H1 (cell line): Measurements from ENCODE around the gene WWC2. TPM values are rescaled to one million over a fixed set of nuclear protein-coding genes. Genes with fewer than 3 reads are reported as not detected.
A peak's percentile ranks its signal among the peaks of the same experiment; 100 is the strongest.

Experiments used
- CTCF ChIA-PET: fragments of 300-600 bp; sonication (Branson Sonifier 250); formaldehyde crosslinking; loops from one replicate; lab custom pipeline; 2021; ENCODE audit not compliant: partially characterized antibody; lab: Charles Lee
- POLR2A ChIA-PET: fragments of 300-600 bp; sonication (Branson Sonifier 250); formaldehyde crosslinking; loops from one replicate; lab custom pipeline; 2021; ENCODE audit warnings: inconsistent platforms; ENCODE audit not compliant: partially characterized antibody; lab: Charles Lee
- DNase-seq, 2 experiments: peaks; one replicate each; pipeline versions ENCODE4 v3.0.0 to v3.0.0-alpha.2; 2010 to 2022; ENCODE audit warnings: low spot score in 2 of 2, low read depth in 1 of 2, mixed read lengths in 1 of 2
- FAIRE-seq: peaks from 2 replicates; lab custom pipeline; 2011; peaks lifted over from hg19 to GRCh38; lab: Jason Lieb, UNC
- H2AFZ ChIP-seq: 2 replicates; pipeline ENCODE4 v1.8.1; 2012; ENCODE audit warnings: low read length, inconsistent platforms
- H2AK5ac ChIP-seq: 2 replicates; pipeline ENCODE4 v1.6.1; 2013; ENCODE audit warnings: low read depth, low read length
- H2BK120ac ChIP-seq: replicated peaks from 2 replicates; pipeline ENCODE3; 2013; ENCODE audit warnings: low read depth, low read length, inconsistent platforms
- H2BK12ac ChIP-seq: 2 replicates; pipeline ENCODE4 v1.6.1; 2013; ENCODE audit warnings: low read depth, low read length
- H2BK15ac ChIP-seq: 2 replicates; pipeline ENCODE4 v1.6.1; 2013; ENCODE audit warnings: low read length
- H2BK20ac ChIP-seq: 2 replicates; pipeline ENCODE4 v1.6.1; 2013; ENCODE audit warnings: low read length
- H2BK5ac ChIP-seq: 2 replicates; pipeline ENCODE4 v1.6.1; 2013; ENCODE audit warnings: low read depth, low read length
- H3K14ac ChIP-seq: 2 replicates; pipeline ENCODE4 v1.6.1; 2013; ENCODE audit warnings: inconsistent platforms; ENCODE audit not compliant: insufficient read length
- H3K18ac ChIP-seq: 2 replicates; pipeline ENCODE4 v1.6.1; 2013; ENCODE audit warnings: low read length; ENCODE audit errors: extremely low read depth
- H3K23ac ChIP-seq: 2 replicates; pipeline ENCODE4 v1.6.1; 2013; ENCODE audit warnings: inconsistent platforms; ENCODE audit not compliant: insufficient read length
- H3K23me2 ChIP-seq: 2 replicates; pipeline ENCODE4 v1.6.1; 2013; ENCODE audit warnings: low read depth, low read length
- H3K27ac ChIP-seq: 2 replicates; pipeline ENCODE4 v1.6.1; 2011; ENCODE audit warnings: low read depth, low read length, inconsistent platforms
- H3K27me3 ChIP-seq, 4 experiments: replicated peaks in 1 of 4; 1 replicate in 1 of 4; 2 replicates in 3 of 4; pipeline versions ENCODE4 v1.6.1 to v1.8.1; 2011 to 2013; ENCODE audit warnings: low read length in 3 of 4, mild to moderate bottlenecking in 3 of 4, inconsistent platforms in 2 of 4, mixed read lengths in 2 of 4, moderate library complexity in 1 of 4; ENCODE audit not compliant: control insufficient read depth in 3 of 4, insufficient read depth in 3 of 4; ENCODE audit errors: extremely low read depth in 1 of 4
- H3K36me3 ChIP-seq, 4 experiments: 2 replicates each; pipeline versions ENCODE4 v1.6.1 to v1.8.1; 2011 to 2013; ENCODE audit warnings: mild to moderate bottlenecking in 4 of 4, low read length in 3 of 4, moderate library complexity in 2 of 4, control low read depth in 1 of 4, inconsistent platforms in 1 of 4; ENCODE audit not compliant: insufficient read depth in 4 of 4, control insufficient read depth in 2 of 4
- H3K4ac ChIP-seq: replicated peaks from 2 replicates; pipeline ENCODE3; 2013; ENCODE audit warnings: low read length, low read depth, mixed read lengths, inconsistent platforms; ENCODE audit not compliant: insufficient read length
- H3K4me1 ChIP-seq, 4 experiments: replicated peaks in 1 of 4; 1 replicate in 1 of 4; 2 replicates in 3 of 4; pipeline versions ENCODE4 v1.6.1 to v1.8.1; 2011 to 2013; ENCODE audit warnings: low read length in 3 of 4, inconsistent platforms in 2 of 4, mixed read lengths in 1 of 4; ENCODE audit not compliant: insufficient read depth in 4 of 4, control insufficient read depth in 3 of 4
- H3K4me2 ChIP-seq, 2 experiments: 2 replicates each; pipeline versions ENCODE4 v1.6.1 to v1.8.1; 2011 to 2013; ENCODE audit warnings: low read depth in 2 of 2, low read length in 2 of 2, control low read depth in 1 of 2, inconsistent platforms in 1 of 2, mild to moderate bottlenecking in 1 of 2; ENCODE audit not compliant: insufficient read depth in 1 of 2
- H3K4me3 ChIP-seq, 4 experiments: fragments of 200-600, 300-600 bp in 1 of 4; sonication (generic), shearing (Covaris generic), sonication (Bioruptor Twin) in 1 of 4; 2 replicates each; pipeline versions ENCODE4 v1.5.1 to v1.8.1; 2011 to 2016; ENCODE audit warnings: low read length in 4 of 4, low read depth in 3 of 4, control low read depth in 2 of 4, inconsistent platforms in 2 of 4, mild to moderate bottlenecking in 2 of 4, mixed read lengths in 1 of 4, moderate library complexity in 1 of 4; ENCODE audit not compliant: insufficient read depth in 2 of 4; ENCODE audit errors: extremely low read depth in 1 of 4
- H3K56ac ChIP-seq: replicated peaks from 2 replicates; pipeline ENCODE3; 2013; ENCODE audit warnings: low read depth, mild to moderate bottlenecking, mixed read lengths, low read length, inconsistent platforms; ENCODE audit not compliant: insufficient read length
- H3K79me1 ChIP-seq: 2 replicates; pipeline ENCODE4 v1.6.1; 2013; ENCODE audit warnings: low read depth, low read length, control low read depth
- H3K79me2 ChIP-seq, 2 experiments: 2 replicates each; pipeline versions ENCODE4 v1.6.1 to v1.8.1; 2012 to 2013; ENCODE audit warnings: low read length in 2 of 2, mild to moderate bottlenecking in 2 of 2, inconsistent platforms in 1 of 2; ENCODE audit not compliant: insufficient read depth in 2 of 2, control insufficient read depth in 1 of 2
- H3K9ac ChIP-seq, 4 experiments: replicated peaks in 1 of 4; 1 replicate in 1 of 4; 2 replicates in 3 of 4; pipeline versions ENCODE4 v1.6.1 to v1.8.1; 2011 to 2013; ENCODE audit warnings: low read depth in 3 of 4, low read length in 3 of 4, control low read depth in 2 of 4, mild to moderate bottlenecking in 2 of 4, moderate library complexity in 2 of 4, inconsistent platforms in 1 of 4; ENCODE audit errors: extremely low read depth in 1 of 4
- H3K9me3 ChIP-seq, 2 experiments: 2 replicates each; pipeline versions ENCODE4 v1.6.1 to v1.8.1; 2012 to 2013; ENCODE audit warnings: mild to moderate bottlenecking in 2 of 2, moderate library complexity in 2 of 2, control low read depth in 1 of 2, inconsistent platforms in 1 of 2, low read depth in 1 of 2, low read length in 1 of 2, mixed read lengths in 1 of 2; ENCODE audit not compliant: insufficient read depth in 2 of 2
- H4K20me1 ChIP-seq, 2 experiments: replicated peaks in 1 of 2; 2 replicates each; pipeline versions ENCODE3 to v1.8.1; 2011 to 2013; ENCODE audit warnings: inconsistent platforms in 2 of 2, low read length in 2 of 2, mild to moderate bottlenecking in 1 of 2; ENCODE audit not compliant: insufficient read depth in 2 of 2, control insufficient read depth in 1 of 2
- H4K5ac ChIP-seq: 2 replicates; pipeline ENCODE4 v1.6.1; 2013; ENCODE audit warnings: low read length, low read depth, mixed read lengths, inconsistent platforms; ENCODE audit not compliant: insufficient read length
- H4K8ac ChIP-seq: 2 replicates; pipeline ENCODE4 v1.8.0; 2013; ENCODE audit warnings: mild to moderate bottlenecking, moderate library complexity, low read length, inconsistent platforms; ENCODE audit not compliant: insufficient read depth; ENCODE audit errors: extremely low read depth
- H4K91ac ChIP-seq: replicated peaks from 2 replicates; pipeline ENCODE3; 2013; ENCODE audit warnings: low read length, mixed read lengths, inconsistent platforms; ENCODE audit not compliant: insufficient read length
- BACH1 ChIP-seq: IDR thresholded peaks from 2 replicates; pipeline ENCODE4 v1.6.1; 2012; ENCODE audit warnings: low read length, improper control_type of control experiment
- EZH2 ChIP-seq: fragments of 200-600 bp; sonication (generic); IDR thresholded peaks from 2 replicates; pipeline ENCODE4 v1.7.1; 2012; ENCODE audit warnings: low read depth, mild to moderate bottlenecking, moderate library complexity, low read length, inconsistent platforms; ENCODE audit not compliant: severe bottlenecking
- FOSL1 ChIP-seq: IDR thresholded peaks from 2 replicates; pipeline ENCODE4 v1.6.1; 2011; ENCODE audit warnings: mild to moderate bottlenecking, low read depth, low read length, moderate library complexity; ENCODE audit not compliant: insufficient read depth
- HDAC6 ChIP-seq: IDR thresholded peaks from one replicate; pipeline ENCODE4 v1.7.1; 2012; ENCODE audit warnings: low read depth, mild to moderate bottlenecking, inconsistent platforms, low read length, moderate library complexity
- JUN ChIP-seq: IDR thresholded peaks from 2 replicates; pipeline ENCODE4 v1.6.1; 2011; ENCODE audit warnings: low read depth, mild to moderate bottlenecking, improper control_type of control experiment, low read length
- KDM5A ChIP-seq: fragments of 200-600 bp; IDR thresholded peaks from 2 replicates; pipeline ENCODE4 v1.7.1; 2012; ENCODE audit warnings: mild to moderate bottlenecking, low read length, inconsistent platforms, mixed read lengths
- NANOG ChIP-seq: IDR thresholded peaks from 2 replicates; pipeline ENCODE4 v1.6.1; 2011; ENCODE audit warnings: low read length, low read depth, mild to moderate bottlenecking, inconsistent platforms; ENCODE audit not compliant: insufficient read depth, poor library complexity, severe bottlenecking
- PHF8 ChIP-seq: fragments of 200-600 bp; sonication (generic); conservative IDR thresholded peaks from 2 replicates; pipeline ENCODE4 v1.7.1; 2012; ENCODE audit warnings: low read depth, mild to moderate bottlenecking, inconsistent platforms, low read length, moderate library complexity
- POU5F1 ChIP-seq: IDR thresholded peaks from 2 replicates; pipeline ENCODE4 v1.6.1; 2011; ENCODE audit warnings: low read depth, mild to moderate bottlenecking, low read length, moderate library complexity
- SIX5 ChIP-seq: IDR thresholded peaks from 2 replicates; pipeline ENCODE4 v1.6.1; 2011; ENCODE audit warnings: mild to moderate bottlenecking, low read depth, low read length
- SUZ12 ChIP-seq: fragments of 200-600 bp; sonication (generic); IDR thresholded peaks from 2 replicates; pipeline ENCODE4 v1.6.1; 2012; ENCODE audit warnings: mild to moderate bottlenecking, inconsistent platforms, low read length, moderate library complexity, mixed read lengths
- WGBS, 2 experiments: shearing (Covaris generic) in 1 of 2; methylation state at CpG; one replicate each; pipeline versions ENCODE4 v1.1.6 to v1.1.7; 2013 to 2015; ENCODE audit warnings: low lambda C conversion rate in 2 of 2, mixed read lengths in 2 of 2, inconsistent platforms in 1 of 2, low coverage in 1 of 2, missing lambda C conversion rate in 1 of 2; ENCODE audit not compliant: insufficient replicate concordance in 2 of 2, insufficient coverage in 1 of 2, insufficient read length in 1 of 2; ENCODE audit errors: extremely low coverage in 1 of 2, missing lambda C conversion rate in 1 of 2; 5-methylcytosine and 5-hydroxymethylcytosine counted together
- polyA plus RNA-seq, 7 experiments: library from polyadenylated mRNA; depleted of rRNA in 3 of 7; stranded (reverse) in 5 of 7; unstranded in 2 of 7; fragments of >200 nt in 5 of 7; fragments of 200-250 nt in 2 of 7; gene quantifications; 1 replicate in 5 of 7; 2 replicates in 1 of 7; 4 replicates in 1 of 7; pipeline versions ENCODE4 v1.2.1 to v1.2.3, GENCODE V29; 2011 to 2013; ENCODE audit warnings: missing spikeins in 2 of 7, mixed read lengths in 2 of 7
- total RNA-seq: library from RNA; stranded (reverse); fragmentation: NEBNext Ultra II Directional; extraction: Animal tissue kit (Norgen Biotek cat#: 25700); gene quantifications from 2 replicates; pipeline ENCODE4 v1.2.1, GENCODE V29; 2021
- TF ChIP-seq, protein P1 (sequence below): IDR thresholded peaks from 2 replicates; pipeline ENCODE4 v1.6.1; 2011; ENCODE audit warnings: low read length, improper control_type of control experiment

Gene WWC2
- total and polyA plus RNA-seq, 2 of the 8 experiments (the other 6 are each of a cell fraction or from before 2014, with no cell fraction given): 17.6 to 135 TPM

DNA sequence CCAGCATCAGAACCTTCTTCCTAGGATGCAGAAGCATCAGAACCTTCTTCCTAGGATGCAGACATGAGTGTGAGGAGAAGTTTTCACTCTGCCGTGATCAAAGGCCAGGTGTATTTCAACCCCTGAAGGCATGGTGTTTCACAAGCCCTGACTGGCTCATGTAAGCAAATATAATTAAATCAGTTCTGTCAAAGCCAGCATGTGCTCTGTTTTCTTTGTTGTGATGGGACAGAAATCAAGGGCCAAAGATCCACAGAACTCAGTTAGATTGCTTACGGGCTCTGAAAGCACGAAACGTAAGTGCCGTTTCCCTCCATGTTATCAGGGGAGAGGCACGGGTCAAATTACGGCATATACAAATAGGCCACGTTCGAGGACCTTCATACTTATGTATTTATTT, 255.2 kb downstream of the WWC2 start:
- Histone ChIP-seq H3K14ac (no peak overlapping the region), H3K4me1 (peaks cover 0 to 3% (median 1%) of the 10 kb centered on the region in 4 experiments; a peak in 3 of 7 replicates), H4K20me1 (no peaks in the 10 kb centered on the region), H3K4me2 (no peak overlapping the region), H3K23ac (no peak overlapping the region), H2BK15ac (no peak overlapping the region), H4K91ac (no peak overlapping the region), H3K27me3 (no peaks in the 10 kb centered on the region), H3K9ac (no peak overlapping the region), H3K79me2 (no peaks in the 10 kb centered on the region), H3K79me1 (no peaks in the 10 kb centered on the region), H2BK5ac (no peak overlapping the region), H3K23me2 (no peaks in the 10 kb centered on the region), H2AFZ (peak overlapping the region; percentile 64; the same call in 1 of the 2 replicates), H2BK120ac (no peak overlapping the region), H2AK5ac (no peak overlapping the region), H3K27ac (no peak overlapping the region), H3K18ac (no peak overlapping the region), H4K8ac (no peak overlapping the region), H2BK20ac (no peak overlapping the region), H4K5ac (no peak overlapping the region), H2BK12ac (no peak overlapping the region), H3K9me3 (no peaks in the 10 kb centered on the region), H3K56ac (no peak overlapping the region), H3K4me3 (no peak overlapping the region), H3K4ac (no peak overlapping the region), H3K36me3 (no peaks in the 10 kb centered on the region)
- FAIRE-seq: no peak
- WGBS, 2 experiments: 87% methylated on average over 9 of the region's 9 CpGs; no CpG with 5 or more reads in 1 of the 2 experiments
- ChIA-PET CTCF (no interaction called here), POLR2A (no interaction called here)
- no peak for DNase-seq
- no peak for TF ChIP-seq SUZ12
- no peak for TF ChIP-seq NANOG
- TF ChIP-seq PHF8: no peak
- TF ChIP-seq POU5F1: no peak
- no peak for TF ChIP-seq JUN
- TF ChIP-seq KDM5A: no peak
- TF ChIP-seq EZH2: no peak
- TF ChIP-seq, protein P1, sequence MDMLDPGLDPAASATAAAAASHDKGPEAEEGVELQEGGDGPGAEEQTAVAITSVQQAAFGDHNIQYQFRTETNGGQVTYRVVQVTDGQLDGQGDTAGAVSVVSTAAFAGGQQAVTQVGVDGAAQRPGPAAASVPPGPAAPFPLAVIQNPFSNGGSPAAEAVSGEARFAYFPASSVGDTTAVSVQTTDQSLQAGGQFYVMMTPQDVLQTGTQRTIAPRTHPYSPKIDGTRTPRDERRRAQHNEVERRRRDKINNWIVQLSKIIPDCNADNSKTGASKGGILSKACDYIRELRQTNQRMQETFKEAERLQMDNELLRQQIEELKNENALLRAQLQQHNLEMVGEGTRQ: no peak
- no peak for TF ChIP-seq FOSL1
- no peak for TF ChIP-seq HDAC6
- TF ChIP-seq BACH1: no peak
- TF ChIP-seq SIX5: no peak
